Heart right ventricle (tissue), 16 donors: ENCODE results near the gene PER1. TPM values are rescaled to one million over a fixed set of nuclear protein-coding genes. Genes with fewer than 3 reads are reported as not detected.
A peak's percentile ranks its signal among the peaks of the same experiment; 100 is the strongest.

Experiments
- ATAC-seq, 8 donors: fragments of 200-7000 bp; cut with Tn5 transposase; one replicate each; pipeline ENCODE4 v1.9.1; 2020; ENCODE audit warnings: mild to moderate bottlenecking in 8 of 8, moderate library complexity in 8 of 8, moderate number of reproducible peaks in 1 of 8
- DNase-seq, 2 donors: peaks; one replicate each; pipeline ENCODE4 v3.0.0-alpha.2; 2020
- H3K27ac ChIP-seq, 10 donors: fragments of 200-600 bp; sonication (generic) in 2 of 10; one replicate each; pipeline versions ENCODE4 v1.5.0 to v1.8.0; 2020 to 2022; ENCODE audit warnings: mild to moderate bottlenecking in 3 of 10
- H3K27me3 ChIP-seq, 7 donors: fragments of 200-600 bp; one replicate each; pipeline ENCODE4 v1.8.0; 2021 to 2022; ENCODE audit warnings: mild to moderate bottlenecking in 2 of 7
- H3K36me3 ChIP-seq, 9 donors: fragments of 200-600 bp; sonication (generic) in 1 of 9; one replicate each; pipeline versions ENCODE4 v1.5.0 to v1.8.0; 2020 to 2022; ENCODE audit warnings: mild to moderate bottlenecking in 2 of 9
- H3K4me1 ChIP-seq, 9 donors: fragments of 200-600 bp; sonication (generic) in 1 of 9; one replicate each; pipeline versions ENCODE4 v1.5.0 to v1.8.0; 2020 to 2022; ENCODE audit warnings: mild to moderate bottlenecking in 4 of 9
- H3K4me3 ChIP-seq, 10 donors: fragments of 200-600 bp; sonication (generic) in 2 of 10; one replicate each; pipeline versions ENCODE4 v1.5.0 to v1.8.0; 2020 to 2022; ENCODE audit warnings: mild to moderate bottlenecking in 7 of 10, moderate library complexity in 2 of 10
- H3K9me3 ChIP-seq, 11 donors: fragments of 200-600 bp in 10 of 11; sonication (generic) in 2 of 11; one replicate each; pipeline versions ENCODE4 v1.5.0 to v1.8.0; 2013 to 2022; ENCODE audit warnings: mild to moderate bottlenecking in 2 of 11, control low read depth in 1 of 11, moderate library complexity in 1 of 11
- CTCF ChIP-seq, 9 donors: fragments of 200-600 bp; sonication (generic) in 2 of 9; IDR thresholded peaks; one replicate each; pipeline versions ENCODE4 v1.5.0 to v1.8.0; 2021 to 2022; ENCODE audit warnings: antibody characterized with exemption in 9 of 9, mild to moderate bottlenecking in 5 of 9, moderate library complexity in 1 of 9
- WGBS, 2 donors: extraction: QIAGEN DNeasy Blood & Tissue Kit; methylation state at CpG; one replicate each; pipeline ENCODE4 v1.1.7; 2013; ENCODE audit warnings: inconsistent platforms in 1 of 2; 5-methylcytosine and 5-hydroxymethylcytosine counted together
- intact Hi-C, 10 donors: fragments of 100-400 bp; cut with DNase I; formaldehyde crosslinking; loops; one replicate each; pipeline versions ENCODE4 v1.11.1 to v1.14.2; 2022
- polyA plus RNA-seq, 2 donors: library from polyadenylated mRNA; stranded (reverse); fragments of 200-250 nt; gene quantifications; one replicate each; pipeline ENCODE4 v1.2.3, GENCODE V29; 2013
- total RNA-seq, 10 donors: library from RNA; stranded (reverse); fragmentation: NEBNext Ultra II Directional in 3 of 10; extraction: Animal tissue kit (Norgen Biotek cat#: 25700) in 3 of 10; gene quantifications; one replicate each; pipeline versions ENCODE4 v1.2.1 to v1.2.4, GENCODE V29; 2021 to 2023
- donor health status: Arrhythmogenic right ventricular cardiomyopathy.
- donor health status: ischemic (EF 13 %, LVEDD 7.1; RV severe dilation, severe dysfunction).
- donor health status: healthy with polysubstance abuse.
- donor health status: DM: no; HTN: yes; CAD: no.
- donor health status: DM: no; HTN: no; CAD: no.
- donor health status: ischemic (EF 25% LVEDD 6.9; RV normal size, moderate dysfunction).
- donor health status: ischemic (EF 25% LVEDD 5.7; RV mildly dilated, moderate dysfunction).
- donor health status: healthy.
- donor health status: DM: yes; HTN: yes; CAD: no.
- donor health status: Ischemic cardiomyopathy.
- donor health status: ischemic (EF 35%, LVEDD 5.7; RV mildly dilated, moderate dysfunction).
- donor health status: nonischemic (EF 11% LVEDD 7.7; RV severe dilation, severe dysfunction).
- donor health status: DM: yes; HTN: yes; CAD: no.
- donor health status: PGD.
- donor health status: ischemic (EF 29% LVEDD 5.4; RV normal size, mild dysfunction).
- donor health status: nonischemic (EF 23%, LVEDD 6.1; RV moderate dilation, normal function).

The PER1 gene
- total and polyA plus RNA-seq, 12 donors: 37.4 to 154 (median 115) TPM

DNA sequence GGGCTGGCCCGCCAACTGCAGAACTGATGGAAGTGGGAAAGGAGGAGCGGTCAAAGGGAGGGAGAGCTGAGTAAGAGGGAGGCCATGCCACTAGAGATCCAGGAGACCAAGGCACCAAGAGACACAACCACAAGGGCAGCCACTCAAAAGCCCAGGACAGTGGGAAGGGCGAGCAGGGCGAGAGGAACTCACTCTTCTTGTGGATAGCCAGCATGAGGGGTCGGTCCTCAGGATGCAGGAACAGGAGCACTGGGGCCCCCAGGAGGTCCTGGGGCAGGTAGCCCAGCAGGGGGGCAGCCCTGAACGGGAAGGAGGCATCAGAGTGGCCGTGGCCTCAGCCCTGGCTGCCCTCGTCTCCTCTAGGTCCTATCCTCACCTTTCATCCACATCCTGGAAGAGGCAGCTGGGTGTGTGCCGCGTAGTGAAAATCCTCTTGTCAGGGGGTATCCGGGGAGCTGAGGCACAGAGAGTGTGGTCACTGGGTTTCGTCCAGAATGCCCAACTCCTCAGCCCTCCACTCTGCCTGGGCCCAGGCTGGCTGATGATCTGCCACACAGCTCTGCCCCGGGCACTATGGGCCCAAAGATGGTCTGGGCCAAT is 4.3 kb downstream of the PER1 start:
- no peaks in the 10 kb centered on the region for H3K27me3 ChIP-seq
- no peaks in the 10 kb centered on the region for H3K9me3 ChIP-seq
- intact Hi-C loops: no loop called here
- H3K4me1 ChIP-seq: peaks cover 22 to 56% (median 35%) of the 10 kb centered on the region in 9 donors
- ATAC-seq: no peak
- no peak for TF ChIP-seq CTCF (IDR thresholded peaks at IDR 0.05)
- WGBS, 2 donors: 90 to 93% methylated on average over 13 of the region's 13 CpGs
- peak overlapping the region in 6 of 10 donors; percentile 13 to 100 (median 34) for H3K27ac ChIP-seq
- H3K36me3 ChIP-seq: peaks cover 58 to 79% (median 78%) of the 10 kb centered on the region in 9 donors
- no peak overlapping the region for H3K4me3 ChIP-seq
- DNase-seq: no peak

- DNase-seq (no peak), ATAC-seq (no peak)
- 86 to 92% methylated on average over 23 to 26 of the region's 26 CpGs for WGBS, 2 donors
- intact Hi-C loops: no loop called here
- no peak for TF ChIP-seq CTCF (IDR thresholded peaks at IDR 0.05)
- Histone ChIP-seq H3K27ac (peak overlapping the region in 5 of 10 donors; percentile 13 to 100 (median 38)), H3K4me3 (no peak overlapping the region), H3K4me1 (peaks cover 18 to 50% (median 35%) of the 10 kb centered on the region in 9 donors), H3K27me3 (no peaks in the 10 kb centered on the region), H3K9me3 (no peaks in the 10 kb centered on the region), H3K36me3 (peaks cover 64 to 85% (median 84%) of the 10 kb centered on the region in 9 donors)
Observed at GRCh38 chr17:8147141-8147804, 4.9 kb downstream of the PER1 start.

DNA sequence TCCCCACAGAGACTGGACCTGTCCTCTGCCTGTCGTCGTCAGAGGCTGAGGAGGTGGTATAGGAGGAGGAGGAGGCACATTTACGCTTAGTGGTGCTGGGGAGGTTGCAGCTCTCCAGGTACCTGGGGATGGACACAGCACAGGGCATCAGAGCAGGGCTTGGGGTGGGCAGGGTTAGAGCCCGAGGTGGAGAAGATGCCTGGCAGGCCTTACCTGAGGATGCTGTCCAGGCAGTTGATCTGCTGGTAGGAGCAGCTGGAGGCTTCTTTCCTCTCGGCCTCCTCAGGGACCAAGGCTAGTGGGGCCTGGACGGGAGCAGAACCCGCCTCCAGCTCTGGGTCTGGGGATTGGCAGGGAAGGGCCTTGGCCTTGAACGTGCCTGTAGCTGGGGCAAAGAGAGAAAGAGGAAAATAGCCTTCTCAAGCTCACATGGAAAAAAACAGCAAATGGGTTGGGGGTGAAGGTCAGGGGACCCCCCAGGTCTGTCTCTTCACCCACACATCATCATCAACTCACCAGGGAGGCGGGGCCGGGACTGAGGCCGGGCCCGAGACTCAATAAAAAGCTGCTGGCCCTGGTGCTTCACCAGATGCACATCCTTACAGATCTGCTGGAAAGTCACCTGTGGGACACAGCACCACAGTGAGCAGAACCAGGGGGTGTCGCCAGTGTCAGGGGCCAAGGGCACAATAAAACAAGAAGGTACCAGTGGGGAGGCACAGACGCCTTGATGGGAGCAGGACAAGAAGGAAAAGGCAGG is 5.6 kb downstream of the PER1 start:
- DNase-seq: no peak
- Histone ChIP-seq H3K4me3 (no peak overlapping the region), H3K27ac (peak overlapping the region in 5 of 10 donors; percentile 30 to 100 (median 43)), H3K36me3 (peaks cover 66 to 93% (median 92%) of the 10 kb centered on the region in 9 donors), H3K27me3 (no peaks in the 10 kb centered on the region), H3K4me1 (peaks cover 17 to 44% (median 34%) of the 10 kb centered on the region in 9 donors), H3K9me3 (no peaks in the 10 kb centered on the region)
- ATAC-seq: no peak
- TF ChIP-seq CTCF (IDR thresholded peaks at IDR 0.05): no peak
- intact Hi-C loops: no loop called here
- WGBS, 2 donors: 91 to 92% methylated on average over 14 of the region's 14 CpGs

- H3K27me3 ChIP-seq: no peaks in the 10 kb centered on the region
- H3K9me3 ChIP-seq: no peaks in the 10 kb centered on the region
- 91 to 94% methylated on average over 12 of the region's 12 CpGs for WGBS, 2 donors
- H3K4me3 ChIP-seq: no peak overlapping the region
- TF ChIP-seq CTCF (IDR thresholded peaks at IDR 0.05): no peak
- intact Hi-C loops: no loop called here
- peak overlapping the region in 3 of 10 donors; percentile 24 to 100 (median 30) for H3K27ac ChIP-seq
- no peak for DNase-seq
- no peak for ATAC-seq
- H3K36me3 ChIP-seq: peaks cover 66 to 100% (median 99%) of the 10 kb centered on the region in 9 donors
- H3K4me1 ChIP-seq: peaks cover 9 to 42% (median 28%) of the 10 kb centered on the region in 9 donors
Observed at GRCh38 chr17:8145811-8146210, 6.4 kb downstream of the PER1 start.
